ENCODE results near the gene SELENBP1. TPM values are rescaled to one million over a fixed set of nuclear protein-coding genes. Genes with fewer than 3 reads are reported as not detected.

The SELENBP1 gene
- total and polyA plus RNA-seq, 9 of the 15 experiments (the other 6 are each of a cell fraction or from before 2014, with no cell fraction given) = 25.8 to 81.2 (median 47.1) TPM

- TF ChIP-seq CREB5 (CRISPR knock-in tag; IDR thresholded peaks at IDR 0.05) (no peak), FOXP1 (CRISPR knock-in tag; IDR thresholded peaks at IDR 0.05) (no peak)
Measured at GRCh38 chr1:151405187-151405951, 32.9 kb upstream of the SELENBP1 start (continued).

DNA sequence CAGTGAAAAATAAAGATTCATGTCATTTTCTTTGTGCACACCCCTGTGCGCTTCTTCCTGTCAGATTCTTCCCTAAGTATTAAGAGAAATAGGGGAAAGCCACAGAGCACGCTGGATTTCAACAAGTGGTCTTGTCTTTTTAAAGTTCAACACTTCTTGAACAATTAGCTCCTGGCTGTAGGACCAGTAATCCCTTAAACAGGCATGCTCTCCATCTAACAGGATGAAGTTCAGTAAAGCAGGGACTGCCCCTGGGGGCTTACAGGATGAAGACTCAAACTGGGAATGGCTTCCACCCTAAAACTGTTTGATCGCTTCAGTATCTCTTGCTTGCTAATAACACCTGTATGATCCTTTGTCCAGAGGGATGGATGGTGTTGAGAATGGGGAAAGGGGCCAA, 31.1 kb upstream of the SELENBP1 start:
- peaks cover 0 to 3% of the 10 kb centered on the region in 2 experiments; a peak in 3 of 5 replicates for H3K4me1 ChIP-seq (replicated peaks in 1 of 2; ENCODE audit: control insufficient read depth in 2 of 2, insufficient read depth in 2 of 2, low read length in 2 of 2)
- no peak for FAIRE-seq
- POLR2A ChIA-PET = interaction anchor here (1.0 to 1.7 kb wide), 2 partner anchors 10 to 103 kb away, joined by 3 to 10 read pairs; no protein-coding TSS in a partner anchor
- H3K9me1 ChIP-seq (ENCODE audit: control insufficient read depth, insufficient read depth, low read length) = no peaks in the 10 kb centered on the region
- intact Hi-C loops (cut with micrococcal nuclease) = no loop called here
- H2AFZ ChIP-seq (ENCODE audit: low read depth, low read length) = no peak overlapping the region
- H3K4me3 ChIP-seq = no peak overlapping the region
- in situ Hi-C loops (cut with MboI) = no loop called here
- 0 out of 2 replicates have a peak, but pooled peaks cover 3% of the 10 kb centered on the region for H4K20me1 ChIP-seq (replicated peaks; ENCODE audit: control insufficient read depth, insufficient read depth, low read length)
- TSS peak; percentile 26 for BruUV-seq (replicated peaks)
- H3K9ac ChIP-seq (ENCODE audit: insufficient read depth in 1 of 2, low read depth in 2 of 2, low read length in 2 of 2) = no peak overlapping the region
- DNase-seq (ENCODE audit: extremely low read depth in 1 of 4, low spot score in 3 of 4) = no peak
- H3K27ac ChIP-seq (ENCODE audit: extremely low read depth, low read depth, low read length) = no peak overlapping the region
- no peak overlapping the region for H3K4me2 ChIP-seq (ENCODE audit: insufficient read depth, low read length)
- 81% methylated on average over 3 of the region's 3 CpGs for WGBS (ENCODE audit: insufficient coverage, low coverage, missing lambda C conversion rate)
- no peaks in the 10 kb centered on the region for H3K27me3 ChIP-seq (ENCODE audit: control insufficient read depth in 2 of 2, insufficient read depth in 2 of 2, low read length in 2 of 2)
- H3K36me3 ChIP-seq (ENCODE audit: control insufficient read depth, insufficient read depth, low read length) = peaks cover 79% of the 10 kb centered on the region; the same call in 2 of the 3 replicates
- peaks cover 22% of the 10 kb centered on the region for H3K79me2 ChIP-seq (ENCODE audit: control insufficient read depth, insufficient read depth, low read length)
- TF ChIP-seq EP300 (IDR thresholded peaks at IDR 0.05; ENCODE audit: low read length) = no peak
- no peak for TF ChIP-seq FOXP1 (CRISPR knock-in tag; IDR thresholded peaks at IDR 0.05)
- no peak for TF ChIP-seq ILF3 (IDR thresholded peaks at IDR 0.05; ENCODE audit: borderline replicate concordance)
- TF ChIP-seq, protein P1, sequence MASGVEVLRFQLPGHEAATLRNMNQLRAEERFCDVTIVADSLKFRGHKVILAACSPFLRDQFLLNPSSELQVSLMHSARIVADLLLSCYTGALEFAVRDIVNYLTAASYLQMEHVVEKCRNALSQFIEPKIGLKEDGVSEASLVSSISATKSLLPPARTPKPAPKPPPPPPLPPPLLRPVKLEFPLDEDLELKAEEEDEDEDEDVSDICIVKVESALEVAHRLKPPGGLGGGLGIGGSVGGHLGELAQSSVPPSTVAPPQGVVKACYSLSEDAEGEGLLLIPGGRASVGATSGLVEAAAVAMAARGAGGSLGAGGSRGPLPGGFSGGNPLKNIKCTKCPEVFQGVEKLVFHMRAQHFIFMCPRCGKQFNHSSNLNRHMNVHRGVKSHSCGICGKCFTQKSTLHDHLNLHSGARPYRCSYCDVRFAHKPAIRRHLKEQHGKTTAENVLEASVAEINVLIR (CRISPR knock-in tag; IDR thresholded peaks at IDR 0.05) = no peak
- no peak for TF ChIP-seq NELFE (IDR thresholded peaks at IDR 0.05; ENCODE audit: insufficient read depth, insufficient read length)
- no peak for TF ChIP-seq ZNF551 (CRISPR knock-in tag; IDR thresholded peaks at IDR 0.05)
- no peak for TF ChIP-seq PHF21A (IDR thresholded peaks at IDR 0.05; ENCODE audit: borderline replicate concordance, low read depth)
- no peak for TF ChIP-seq CBX8 (IDR thresholded peaks at IDR 0.05; ENCODE audit: borderline replicate concordance, extremely low read depth, low read depth, low read length, poor library complexity, severe bottlenecking)
- TF ChIP-seq FUS (optimal IDR thresholded peaks at IDR 0.05; ENCODE audit: low read depth, low read length) = no peak
- CTCF ChIA-PET (ENCODE audit: low intra/inter-chr PET ratio) = interaction anchor here (0.5 to 0.6 kb wide), 2 partner anchors 38 to 103 kb away, joined by 3 read pairs; no protein-coding TSS in a partner anchor
- H3K9me3 ChIP-seq (replicated peaks; ENCODE audit: control insufficient read depth, insufficient read depth, low read depth, low read length) = no peaks in the 10 kb centered on the region
- ATAC-seq = no peak
